Stimulated activated CD4-positive, alpha-beta T cell treated with anti-CD3 and anti-CD28 coated beads, Interleukin-15, amount 100 ng/mL, for 48 hours (primary cell): ENCODE results near the gene EXPH5.
A peak's percentile ranks its signal among the peaks of the same experiment; 100 is the strongest.

Source experiments
- DNase-seq, 2 donors: peaks; one replicate each; pipeline ENCODE4 v3.0.0-alpha.2; 2020; ENCODE audit warnings: low read depth in 2 of 2

Gene EXPH5

DNA sequence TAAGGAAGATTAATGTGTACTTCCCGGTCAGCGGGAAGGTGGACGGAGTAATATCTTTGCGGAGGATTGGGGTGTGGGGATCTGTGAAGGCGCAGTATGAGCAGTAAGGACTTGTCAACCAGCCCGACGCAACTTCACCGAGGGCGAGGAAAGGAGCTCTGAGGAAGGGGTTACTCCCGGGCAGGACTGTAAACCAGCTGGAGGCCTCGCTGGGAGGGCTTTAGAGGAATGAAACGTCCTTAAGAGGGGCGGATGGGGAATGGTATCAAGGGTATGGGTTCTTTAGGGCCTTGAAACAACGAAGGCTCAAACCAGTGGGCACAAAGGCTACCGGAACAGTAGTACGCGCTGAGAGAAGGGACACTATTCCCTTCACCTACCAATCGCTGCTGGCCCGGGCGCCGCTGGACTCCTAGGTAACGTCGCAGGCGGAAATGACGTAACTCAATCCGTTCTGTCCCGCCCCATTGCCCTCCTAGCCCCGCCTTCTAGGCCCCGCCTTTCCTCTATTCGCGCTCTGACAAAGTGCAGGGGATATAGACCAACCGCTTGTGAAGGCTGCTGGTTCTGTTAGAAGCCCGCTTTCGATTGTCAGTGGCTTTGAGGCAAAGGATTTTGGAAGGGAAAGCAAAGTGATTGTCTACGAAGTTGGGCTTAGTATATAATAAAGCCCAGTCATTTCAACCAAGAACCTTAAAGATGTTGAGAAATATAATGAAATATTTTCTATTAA, 126.3 kb downstream of the EXPH5 start, which contains the start of gene C11orf65:
C11orf65 (minus strand) TSS at position 439 of the 733 bp plus-strand sequence. CDS start 5,970 bp downstream, outside the sequence.
- peak; percentile 90 to 94 for DNase-seq

DNA sequence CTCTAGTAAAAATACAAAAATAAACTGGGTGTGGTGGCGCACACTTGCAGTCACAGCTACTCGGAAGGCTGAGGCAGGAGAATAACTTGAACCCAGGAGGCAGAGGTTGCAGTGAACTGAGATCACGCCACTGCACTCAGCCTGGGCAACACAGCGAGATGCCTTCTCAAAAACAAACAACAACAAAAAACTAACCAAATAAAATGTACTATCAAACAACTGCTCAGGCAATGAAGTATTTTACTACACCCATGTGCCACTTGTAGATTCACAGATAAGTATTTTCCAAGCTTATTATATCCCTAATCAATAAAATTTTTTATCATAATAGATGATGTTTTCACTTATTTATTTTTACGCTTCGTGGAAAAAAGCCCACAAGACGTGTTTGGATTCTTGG, 127.2 kb downstream of the EXPH5 start:
- no peak for DNase-seq
